Gastroesophageal sphincter (tissue), 4 donors: ENCODE data around the gene FXR1. TPM values are rescaled to one million over a fixed set of nuclear protein-coding genes. Genes with fewer than 3 reads are reported as not detected.

Source experiments
- ATAC-seq: fragments of 150-250 bp; one replicate; pipeline ENCODE4 v1.9.1; 2016; ENCODE audit warnings: mild to moderate bottlenecking, moderate library complexity
- H3K27ac ChIP-seq, 4 donors: fragments of 200-600 bp; sonication (generic) in 3 of 4; 1 replicate in 3 of 4; 2 replicates in 1 of 4; pipeline ENCODE4 v1.5.1; 2016 to 2019
- H3K27me3 ChIP-seq: fragments of 200-600 bp; sonication (generic); one replicate; pipeline ENCODE4 v1.5.1; 2019
- H3K36me3 ChIP-seq, 2 donors: fragments of 200-600 bp; sonication (generic); one replicate each; pipeline ENCODE4 v1.5.1; 2019; ENCODE audit warnings: control low read depth in 1 of 2
- H3K4me1 ChIP-seq, 3 donors: fragments of 200-600 bp; sonication (generic); 1 replicate in 2 of 3; 2 replicates in 1 of 3; pipeline ENCODE4 v1.5.1; 2016 to 2019; ENCODE audit warnings: control low read depth in 2 of 3
- H3K4me3 ChIP-seq, 2 donors: fragments of 200-600 bp; sonication (generic); one replicate each; pipeline ENCODE4 v1.5.1; 2019; ENCODE audit warnings: mild to moderate bottlenecking in 1 of 2, moderate library complexity in 1 of 2
- H3K9me3 ChIP-seq, 3 donors: fragments of 200-600 bp; sonication (generic); one replicate each; pipeline ENCODE4 v1.5.1; 2017 to 2019; ENCODE audit warnings: control low read depth in 2 of 3
- EP300 ChIP-seq: sonication (generic); formaldehyde crosslinking; IDR thresholded peaks from one replicate; pipeline ENCODE4 v1.6.1; 2017; ENCODE audit warnings: antibody characterized with exemption, mild to moderate bottlenecking
- POLR2A ChIP-seq, 2 donors: fragments of 450-650 bp; IDR thresholded peaks; one replicate each; pipeline ENCODE4 v1.6.1; 2017; ENCODE audit warnings: antibody characterized with exemption in 2 of 2, mild to moderate bottlenecking in 2 of 2, moderate library complexity in 1 of 2
- POLR2AphosphoS5 ChIP-seq: sonication (generic); formaldehyde crosslinking; IDR thresholded peaks from one replicate; pipeline ENCODE4 v1.6.1; 2017; ENCODE audit warnings: antibody characterized with exemption
- WGBS, 2 donors: methylation state at CpG; one replicate each; pipeline ENCODE4 v1.1.5; 2018; ENCODE audit warnings: low coverage in 1 of 2; 5-methylcytosine and 5-hydroxymethylcytosine counted together
- total RNA-seq, 4 donors: library from RNA; depleted of rRNA; stranded (reverse); fragments of >200 nt; gene quantifications; one replicate each; pipeline ENCODE4 v1.1.0, GENCODE V29; 2016
- TF ChIP-seq, protein P1 (sequence below), 4 experiments: fragments of 200-600 bp in 2 of 4; fragments of 450-650 bp in 2 of 4; sonication (generic) in 1 of 4; IDR thresholded peaks; one replicate each; pipeline ENCODE4 v1.5.1; 2017 to 2019; ENCODE audit warnings: antibody characterized with exemption in 4 of 4, mild to moderate bottlenecking in 2 of 4, moderate library complexity in 2 of 4

The FXR1 gene
- total RNA-seq, 4 donors from 2014 or later: 129 to 199 (median 170) TPM

DNA sequence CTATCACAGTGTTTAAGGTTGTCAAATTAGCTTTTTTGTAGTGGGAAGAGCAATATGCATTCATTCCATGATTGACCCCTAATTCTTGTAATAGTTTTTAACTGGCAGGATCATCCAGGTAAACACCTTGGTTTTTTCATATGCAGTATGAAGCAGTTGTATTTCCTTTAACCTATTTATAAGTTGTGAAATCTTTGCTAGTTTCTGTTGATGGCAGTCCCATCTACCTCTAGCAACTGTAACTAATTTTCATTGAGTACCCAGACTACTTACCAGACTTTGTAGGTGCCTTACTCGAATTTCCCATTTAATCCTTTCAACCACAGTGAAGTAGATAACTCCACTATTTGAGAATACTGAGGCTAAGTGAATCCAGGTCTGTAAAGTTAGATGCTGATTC is 6.1 kb downstream of the FXR1 start:
- peaks cover 5 to 95% (median 18%) of the 10 kb centered on the region in 3 donors for H3K4me1 ChIP-seq
- no peaks in the 10 kb centered on the region for H3K9me3 ChIP-seq
- 50 to 58% methylated on average over 1 of the region's 1 CpG for WGBS, 2 donors
- no peak for ATAC-seq
- H3K27ac ChIP-seq: no peak overlapping the region
- no peak overlapping the region for H3K4me3 ChIP-seq
- no peak for TF ChIP-seq POLR2AphosphoS5
- H3K36me3 ChIP-seq: peaks cover 0 to 5% of the 10 kb centered on the region in 2 donors
- H3K27me3 ChIP-seq: no peaks in the 10 kb centered on the region

DNA sequence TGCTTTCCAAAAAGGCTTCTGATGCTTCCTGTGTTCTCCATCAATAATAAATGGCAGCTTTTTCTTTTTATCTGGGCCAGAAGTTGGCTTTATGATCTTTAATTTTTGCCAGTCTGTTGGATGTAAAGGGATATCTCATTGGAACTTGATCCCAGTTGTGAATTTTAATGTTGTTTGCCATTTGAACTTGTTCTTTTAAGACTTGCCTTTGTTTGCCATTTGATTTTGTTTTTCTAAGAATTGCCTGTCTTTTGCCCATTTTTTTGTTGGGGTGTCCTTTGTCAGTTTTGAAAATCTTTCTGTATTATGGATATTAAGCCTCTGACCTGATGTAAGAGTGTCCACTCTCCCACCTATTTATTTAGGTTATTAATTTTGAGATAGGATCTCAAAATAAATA is 9.8 kb downstream of the FXR1 start:
- TF ChIP-seq POLR2A (IDR thresholded peaks at IDR 0.05): no peak
- TF ChIP-seq, protein P1, sequence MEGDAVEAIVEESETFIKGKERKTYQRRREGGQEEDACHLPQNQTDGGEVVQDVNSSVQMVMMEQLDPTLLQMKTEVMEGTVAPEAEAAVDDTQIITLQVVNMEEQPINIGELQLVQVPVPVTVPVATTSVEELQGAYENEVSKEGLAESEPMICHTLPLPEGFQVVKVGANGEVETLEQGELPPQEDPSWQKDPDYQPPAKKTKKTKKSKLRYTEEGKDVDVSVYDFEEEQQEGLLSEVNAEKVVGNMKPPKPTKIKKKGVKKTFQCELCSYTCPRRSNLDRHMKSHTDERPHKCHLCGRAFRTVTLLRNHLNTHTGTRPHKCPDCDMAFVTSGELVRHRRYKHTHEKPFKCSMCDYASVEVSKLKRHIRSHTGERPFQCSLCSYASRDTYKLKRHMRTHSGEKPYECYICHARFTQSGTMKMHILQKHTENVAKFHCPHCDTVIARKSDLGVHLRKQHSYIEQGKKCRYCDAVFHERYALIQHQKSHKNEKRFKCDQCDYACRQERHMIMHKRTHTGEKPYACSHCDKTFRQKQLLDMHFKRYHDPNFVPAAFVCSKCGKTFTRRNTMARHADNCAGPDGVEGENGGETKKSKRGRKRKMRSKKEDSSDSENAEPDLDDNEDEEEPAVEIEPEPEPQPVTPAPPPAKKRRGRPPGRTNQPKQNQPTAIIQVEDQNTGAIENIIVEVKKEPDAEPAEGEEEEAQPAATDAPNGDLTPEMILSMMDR (IDR thresholded peaks at IDR 0.05): no peak
- no peak for TF ChIP-seq EP300
- no peak for TF ChIP-seq POLR2AphosphoS5
- H3K4me3 ChIP-seq: no peak overlapping the region
- no peak overlapping the region for H3K27ac ChIP-seq
- no peak for ATAC-seq
- no peaks in the 10 kb centered on the region for H3K9me3 ChIP-seq
- H3K4me1 ChIP-seq: peaks cover 5 to 93% (median 6%) of the 10 kb centered on the region in 3 donors
- H3K27me3 ChIP-seq: no peaks in the 10 kb centered on the region
- H3K36me3 ChIP-seq: no peaks in the 10 kb centered on the region

DNA sequence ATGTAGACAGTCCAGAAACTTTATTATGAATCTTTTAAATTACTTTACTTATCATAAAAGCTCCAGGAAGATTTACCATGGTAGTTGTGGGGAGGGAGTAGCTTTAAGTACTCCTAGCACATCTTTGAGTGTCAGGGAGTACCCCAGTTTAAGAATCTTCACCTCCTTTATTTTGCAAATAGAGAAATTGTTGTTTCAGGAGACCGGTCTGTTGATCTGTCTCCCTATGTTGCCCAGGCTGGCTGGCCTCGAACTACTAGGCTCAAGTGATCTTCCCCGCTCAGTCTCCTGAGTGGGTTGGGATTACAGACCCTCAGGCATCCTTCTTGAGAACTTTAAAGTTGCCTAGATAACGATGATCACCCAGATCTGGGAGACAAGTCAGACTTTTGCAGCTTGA is 11.1 kb downstream of the FXR1 start:
- Histone ChIP-seq H3K27ac (no peak overlapping the region), H3K4me1 (peaks cover 5 to 83% (median 6%) of the 10 kb centered on the region in 3 donors), H3K9me3 (no peaks in the 10 kb centered on the region), H3K36me3 (no peaks in the 10 kb centered on the region), H3K4me3 (no peak overlapping the region), H3K27me3 (no peaks in the 10 kb centered on the region)
- no CpG with 5 or more reads among the region's 4 CpGs for WGBS, 2 donors
- no peak for ATAC-seq
- TF ChIP-seq POLR2AphosphoS5 (no peak), EP300 (no peak), POLR2A (IDR thresholded peaks at IDR 0.05) (no peak)
- TF ChIP-seq, protein P1 (IDR thresholded peaks at IDR 0.05): no peak

DNA sequence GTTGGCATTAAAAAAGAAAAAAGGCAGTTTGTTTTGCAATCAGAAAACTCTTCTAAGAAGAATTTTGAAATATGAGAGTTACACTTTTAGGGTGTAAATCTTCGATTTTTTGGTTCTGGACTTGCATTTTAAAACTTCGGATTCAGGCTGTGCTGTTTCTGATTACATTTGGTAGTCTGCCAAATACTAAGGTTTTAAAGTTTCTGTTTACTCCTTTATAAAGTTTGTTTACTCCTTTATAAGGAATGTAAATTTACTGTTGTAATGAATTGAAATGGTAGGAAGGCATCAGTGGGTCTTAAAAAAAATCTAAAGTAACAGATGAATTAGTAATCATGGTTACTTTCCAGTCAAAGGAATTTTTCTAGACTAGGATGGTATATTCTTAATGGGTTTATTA is 14.1 kb downstream of the FXR1 start:
- no peak for ATAC-seq
- no peaks in the 10 kb centered on the region for H3K9me3 ChIP-seq
- 57 to 74% methylated on average over 2 of the region's 2 CpGs for WGBS, 2 donors
- no peak overlapping the region for H3K27ac ChIP-seq
- no peaks in the 10 kb centered on the region for H3K27me3 ChIP-seq
- peaks cover 0 to 75% (median 4%) of the 10 kb centered on the region in 3 donors for H3K4me1 ChIP-seq
- H3K36me3 ChIP-seq: no peaks in the 10 kb centered on the region
- no peak overlapping the region for H3K4me3 ChIP-seq
- TF ChIP-seq POLR2AphosphoS5: no peak
- TF ChIP-seq EP300: no peak

DNA sequence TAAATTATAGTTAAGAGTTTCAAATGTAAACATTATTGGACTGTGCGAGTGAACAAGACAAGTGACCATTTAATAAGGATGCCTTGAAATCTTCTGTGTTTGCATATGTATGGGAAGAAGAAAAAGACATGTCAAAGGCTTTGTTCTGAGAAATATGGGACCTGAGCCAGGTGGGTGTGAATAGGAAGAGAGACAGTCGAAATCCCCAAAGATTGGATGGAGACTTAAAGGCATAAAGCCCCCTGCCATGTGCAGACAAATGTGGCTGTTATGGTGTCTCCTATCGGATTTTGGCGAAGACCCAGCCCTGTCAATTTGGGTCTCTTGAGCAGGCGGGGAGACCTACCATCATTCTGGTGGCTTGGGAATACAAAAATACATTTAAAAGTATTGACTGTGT is 16.9 kb downstream of the FXR1 start:
- WGBS, 2 donors: 60 to 76% methylated on average over 5 of the region's 5 CpGs
- TF ChIP-seq EP300: no peak
- TF ChIP-seq POLR2A (IDR thresholded peaks at IDR 0.05): no peak
- TF ChIP-seq, protein P1 (IDR thresholded peaks at IDR 0.05): no peak
- TF ChIP-seq POLR2AphosphoS5: no peak

DNA sequence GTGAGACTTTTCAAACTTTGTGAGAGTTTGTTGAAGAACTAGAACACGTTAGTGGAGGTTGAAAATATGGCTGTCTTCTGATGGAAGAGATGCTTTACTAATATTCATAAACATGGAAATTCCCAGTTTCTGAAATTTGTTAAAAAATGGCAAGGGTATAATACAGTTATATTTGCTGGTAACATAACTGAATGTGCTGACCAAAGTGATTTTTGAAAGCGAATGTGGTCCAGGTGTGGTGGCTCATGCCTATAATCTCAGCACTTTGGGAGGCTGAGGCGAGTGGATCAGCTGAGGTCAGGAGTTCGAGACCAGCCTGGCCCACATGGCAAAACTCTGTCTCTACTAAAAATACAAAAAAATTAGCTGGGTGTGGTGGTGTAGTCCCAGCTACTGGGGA is 18.1 kb downstream of the FXR1 start:
- peaks cover 0 to 68% (median 7%) of the 10 kb centered on the region in 3 donors for H3K4me1 ChIP-seq
- no peak for ATAC-seq
- WGBS, 2 donors: 80 to 89% methylated on average over 4 of the region's 4 CpGs

More for the DNA sequence above, 16.9 kb downstream of the FXR1 start:
- Histone ChIP-seq H3K27ac (no peak overlapping the region), H3K4me1 (peaks cover 0 to 75% (median 7%) of the 10 kb centered on the region in 3 donors), H3K9me3 (no peaks in the 10 kb centered on the region), H3K4me3 (no peak overlapping the region), H3K27me3 (no peaks in the 10 kb centered on the region), H3K36me3 (no peaks in the 10 kb centered on the region)
- no peak for ATAC-seq

More for the DNA sequence above, 18.1 kb downstream of the FXR1 start:
- Histone ChIP-seq H3K4me3 (no peak overlapping the region), H3K9me3 (no peaks in the 10 kb centered on the region), H3K36me3 (peaks cover 0 to 6% of the 10 kb centered on the region in 2 donors), H3K27me3 (no peaks in the 10 kb centered on the region), H3K27ac (no peak overlapping the region)
- TF ChIP-seq POLR2AphosphoS5 (no peak), POLR2A (IDR thresholded peaks at IDR 0.05) (no peak), EP300 (no peak)
- TF ChIP-seq, protein P1 (IDR thresholded peaks at IDR 0.05): no peak
